Hepatocyte (in vitro differentiated cells): ENCODE data around the gene OCA2. TPM values are rescaled to one million over a fixed set of nuclear protein-coding genes. Genes with fewer than 3 reads are reported as not detected.

Experiments used
- DNase-seq: peaks from one replicate; pipeline ENCODE4 v3.0.0-alpha.2; 2016; ENCODE audit warnings: low spot score
- H2AFZ ChIP-seq: fragments of 200-600 bp; sonication (generic); 2 replicates; pipeline ENCODE4 v1.6.0; 2016; ENCODE audit warnings: antibody characterized with exemption, mild to moderate bottlenecking
- H3K27ac ChIP-seq: fragments of 200-600 bp; sonication (generic); 2 replicates; pipeline ENCODE4 v1.5.1; 2016; ENCODE audit warnings: mild to moderate bottlenecking
- H3K27me3 ChIP-seq: fragments of 200-600 bp; sonication (generic); 2 replicates; pipeline ENCODE4 v1.6.1; 2016
- H3K36me3 ChIP-seq: fragments of 200-600 bp; sonication (generic); replicated peaks from 2 replicates; pipeline ENCODE4 v1.5.1; 2016; ENCODE audit warnings: low read depth; ENCODE audit not compliant: insufficient read depth
- H3K4me1 ChIP-seq: fragments of 200-600 bp; sonication (generic); 2 replicates; pipeline ENCODE4 v1.5.1; 2016; ENCODE audit warnings: mild to moderate bottlenecking, moderate library complexity; ENCODE audit not compliant: insufficient read depth
- H3K4me2 ChIP-seq: fragments of 200-600 bp; sonication (generic); 2 replicates; pipeline ENCODE4 v1.6.0; 2016
- H3K4me3 ChIP-seq: fragments of 200-600 bp; sonication (generic); 2 replicates; pipeline ENCODE4 v1.5.1; 2016; ENCODE audit warnings: mild to moderate bottlenecking
- H3K79me2 ChIP-seq: fragments of 200-600 bp; sonication (generic); 2 replicates; pipeline ENCODE4 v1.6.0; 2017; ENCODE audit warnings: mild to moderate bottlenecking
- H3K9me2 ChIP-seq: fragments of 200-600 bp; sonication (generic); replicated peaks from 2 replicates; pipeline ENCODE4 v1.6.0; 2017; ENCODE audit warnings: mild to moderate bottlenecking; ENCODE audit not compliant: insufficient read depth
- H3K9me3 ChIP-seq: fragments of 200-600 bp; sonication (generic); 2 replicates; pipeline ENCODE4 v1.5.1; 2016; ENCODE audit warnings: low read depth, mild to moderate bottlenecking
- H4K20me1 ChIP-seq: fragments of 200-600 bp; sonication (generic); 2 replicates; pipeline ENCODE4 v1.6.0; 2016; ENCODE audit warnings: mild to moderate bottlenecking; ENCODE audit not compliant: insufficient read depth, poor library complexity, severe bottlenecking
- CTCF ChIP-seq: fragments of 200-600 bp; sonication (generic); IDR thresholded peaks from 2 replicates; pipeline ENCODE4 v1.5.1; 2016; ENCODE audit warnings: antibody characterized with exemption, mild to moderate bottlenecking; ENCODE audit not compliant: poor library complexity
- EZH2 ChIP-seq: fragments of 200-600 bp; sonication (generic); IDR thresholded peaks from 2 replicates; pipeline ENCODE4 v1.6.1; 2016; ENCODE audit warnings: antibody characterized with exemption, mild to moderate bottlenecking, borderline replicate concordance
- EZH2phosphoT487 ChIP-seq: fragments of 200-600 bp; sonication (generic); IDR thresholded peaks from one replicate; pipeline ENCODE4 v1.6.1; 2018; ENCODE audit warnings: antibody characterized with exemption, mild to moderate bottlenecking, low read depth, moderate library complexity; ENCODE audit not compliant: unreplicated experiment, severe bottlenecking
- WGBS: methylation state at CpG from one replicate; pipeline ENCODE4 v1.1.6; 2016; ENCODE audit warnings: low lambda C conversion rate; ENCODE audit errors: missing lambda C conversion rate; 5-methylcytosine and 5-hydroxymethylcytosine counted together
- polyA plus RNA-seq: library from polyadenylated mRNA; unstranded; fragments of >200 nt; fragmentation: Nextera tagmentation; extraction: Ambion mirVana; gene quantifications from 2 replicates; pipeline ENCODE4 v1.2.1, GENCODE V29; 2016
- total RNA-seq: library from RNA; depleted of rRNA; stranded (reverse); fragments of >200 nt; gene quantifications from 2 replicates; pipeline ENCODE4 v1.2.3, GENCODE V29; 2014

The OCA2 gene
- total and polyA plus RNA-seq, 2 experiments from 2014 or later = 25.1 to 27.7 TPM

- H3K9me3 ChIP-seq = no peaks in the 10 kb centered on the region
These were observed 147.8 kb downstream of the OCA2 start for GRCh38 chr15:27951191-27951890.

DNA sequence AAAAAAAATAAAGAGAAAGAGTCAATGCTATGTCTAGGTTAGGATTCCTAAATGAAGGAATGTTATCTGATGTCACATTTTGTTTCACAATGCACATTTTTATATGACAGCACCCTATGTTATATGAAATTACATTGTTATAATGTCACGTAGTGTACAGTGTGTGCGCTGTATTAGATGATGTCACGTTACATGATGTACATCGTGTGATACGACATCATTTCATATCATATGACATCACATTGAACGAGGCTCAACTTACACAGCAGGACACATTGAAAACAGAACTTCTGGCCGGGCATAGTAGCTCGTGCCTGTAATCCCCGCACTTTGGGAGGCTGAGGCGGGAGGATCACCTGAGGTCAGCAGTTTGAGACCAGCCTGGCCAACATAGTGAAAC, 150.0 kb downstream of the OCA2 start:
- no peak for DNase-seq
- whole genome bisulfite sequencing = 96% methylated on average over 10 of the region's 10 CpGs
- TF ChIP-seq CTCF (no peak), EZH2 (no peak), EZH2phosphoT487 (no peak)
- Histone ChIP-seq H3K27ac (no peak overlapping the region), H3K27me3 (no peaks in the 10 kb centered on the region), H3K9me3 (no peaks in the 10 kb centered on the region), H3K4me3 (no peak overlapping the region), H4K20me1 (no peaks in the 10 kb centered on the region), H3K4me2 (no peak overlapping the region), H3K36me3 (no peaks in the 10 kb centered on the region), H3K4me1 (no peaks in the 10 kb centered on the region), H2AFZ (no peak overlapping the region), H3K79me2 (no peaks in the 10 kb centered on the region), H3K9me2 (no peaks in the 10 kb centered on the region)

More at GRCh38 chr15:27951191-27951890, 147.8 kb downstream of the OCA2 start:
- Histone ChIP-seq H3K79me2 (no peaks in the 10 kb centered on the region), H3K27ac (no peak overlapping the region), H4K20me1 (no peaks in the 10 kb centered on the region), H3K9me2 (no peaks in the 10 kb centered on the region), H3K27me3 (no peaks in the 10 kb centered on the region), H3K36me3 (no peaks in the 10 kb centered on the region), H3K4me3 (no peak overlapping the region), H3K4me2 (no peak overlapping the region), H3K4me1 (no peaks in the 10 kb centered on the region), H2AFZ (no peak overlapping the region)
- 89% methylated on average over 13 of the region's 13 CpGs for WGBS
- no peak for DNase-seq
- TF ChIP-seq EZH2phosphoT487 = no peak
- no peak for TF ChIP-seq EZH2
- TF ChIP-seq CTCF = no peak

DNA sequence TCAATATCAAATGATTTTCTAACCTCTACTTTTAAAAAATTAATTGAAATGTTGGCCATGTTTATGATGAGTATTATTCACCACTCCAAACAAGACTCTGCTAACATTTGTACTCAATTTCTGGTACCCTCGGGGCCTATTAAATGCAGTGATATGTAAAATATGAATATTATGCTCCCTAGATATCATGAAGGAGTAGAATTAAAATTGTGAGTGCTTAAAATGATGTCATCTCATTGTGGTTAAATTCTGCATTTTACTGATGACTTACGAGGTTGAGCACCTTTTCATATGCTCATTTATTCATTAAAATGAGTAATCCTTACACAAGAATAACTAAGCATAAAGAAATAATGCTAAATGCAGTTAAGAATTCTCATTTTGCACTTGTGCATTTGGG, 159.9 kb downstream of the OCA2 start:
- WGBS = 90% methylated on average over 2 of the region's 2 CpGs
- Histone ChIP-seq H4K20me1 (no peaks in the 10 kb centered on the region), H3K4me1 (no peaks in the 10 kb centered on the region), H3K79me2 (no peaks in the 10 kb centered on the region), H3K27me3 (no peaks in the 10 kb centered on the region), H3K4me2 (no peak overlapping the region), H3K27ac (no peak overlapping the region), H2AFZ (no peak overlapping the region), H3K9me2 (no peaks in the 10 kb centered on the region), H3K9me3 (no peaks in the 10 kb centered on the region), H3K36me3 (no peaks in the 10 kb centered on the region), H3K4me3 (no peak overlapping the region)
- no peak for TF ChIP-seq EZH2
- no peak for TF ChIP-seq EZH2phosphoT487
- TF ChIP-seq CTCF = no peak
- no peak for DNase-seq
